ENCODE data around the gene DPM3. TPM values are rescaled to one million over a fixed set of nuclear protein-coding genes. Genes with fewer than 3 reads are reported as not detected.

The DPM3 gene
- total and polyA plus RNA-seq, 2 of the 13 experiments (the other 11 are each of a cell fraction or from before 2014, with no cell fraction given): 23.2 to 53.4 TPM

DNA sequence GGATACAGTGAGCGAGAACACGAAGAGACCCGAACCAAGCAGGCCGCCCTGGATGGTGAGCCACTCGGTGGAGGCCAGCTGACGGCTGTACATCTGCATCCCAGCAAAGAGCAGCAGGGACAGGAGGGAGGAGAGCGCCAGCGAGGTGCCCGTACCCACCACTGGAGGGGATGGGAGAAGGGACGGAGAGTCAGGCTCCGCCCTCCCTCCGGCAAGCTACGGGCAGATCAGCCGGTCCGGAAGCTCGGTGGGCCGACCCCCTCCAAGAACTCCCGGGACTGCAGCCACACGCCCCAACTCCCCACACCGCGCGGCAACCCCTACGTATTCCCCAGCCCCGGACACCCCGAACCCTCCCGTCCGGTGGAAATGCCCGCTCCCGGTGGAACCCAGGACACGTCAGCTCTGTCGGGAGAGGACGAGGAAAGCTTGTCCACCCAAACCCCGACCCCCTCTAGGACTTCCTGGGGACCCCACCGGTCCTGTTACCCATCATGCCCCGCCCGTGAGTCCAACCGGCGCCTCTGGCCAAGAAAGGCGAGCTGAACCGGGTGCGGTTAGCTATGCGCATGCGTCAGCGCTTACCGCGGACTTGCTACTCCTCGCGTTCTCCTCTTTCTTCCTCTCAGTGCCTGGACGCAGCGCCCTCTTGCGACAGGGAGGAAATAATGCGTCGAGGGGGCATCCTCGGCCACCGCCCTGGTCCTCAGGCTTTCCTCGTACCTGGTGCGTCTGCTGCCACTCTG lies 32.6 kb upstream of the DPM3 start, which contains the start of gene KRTCAP2 (continued):
- TF ChIP-seq, protein P1, sequence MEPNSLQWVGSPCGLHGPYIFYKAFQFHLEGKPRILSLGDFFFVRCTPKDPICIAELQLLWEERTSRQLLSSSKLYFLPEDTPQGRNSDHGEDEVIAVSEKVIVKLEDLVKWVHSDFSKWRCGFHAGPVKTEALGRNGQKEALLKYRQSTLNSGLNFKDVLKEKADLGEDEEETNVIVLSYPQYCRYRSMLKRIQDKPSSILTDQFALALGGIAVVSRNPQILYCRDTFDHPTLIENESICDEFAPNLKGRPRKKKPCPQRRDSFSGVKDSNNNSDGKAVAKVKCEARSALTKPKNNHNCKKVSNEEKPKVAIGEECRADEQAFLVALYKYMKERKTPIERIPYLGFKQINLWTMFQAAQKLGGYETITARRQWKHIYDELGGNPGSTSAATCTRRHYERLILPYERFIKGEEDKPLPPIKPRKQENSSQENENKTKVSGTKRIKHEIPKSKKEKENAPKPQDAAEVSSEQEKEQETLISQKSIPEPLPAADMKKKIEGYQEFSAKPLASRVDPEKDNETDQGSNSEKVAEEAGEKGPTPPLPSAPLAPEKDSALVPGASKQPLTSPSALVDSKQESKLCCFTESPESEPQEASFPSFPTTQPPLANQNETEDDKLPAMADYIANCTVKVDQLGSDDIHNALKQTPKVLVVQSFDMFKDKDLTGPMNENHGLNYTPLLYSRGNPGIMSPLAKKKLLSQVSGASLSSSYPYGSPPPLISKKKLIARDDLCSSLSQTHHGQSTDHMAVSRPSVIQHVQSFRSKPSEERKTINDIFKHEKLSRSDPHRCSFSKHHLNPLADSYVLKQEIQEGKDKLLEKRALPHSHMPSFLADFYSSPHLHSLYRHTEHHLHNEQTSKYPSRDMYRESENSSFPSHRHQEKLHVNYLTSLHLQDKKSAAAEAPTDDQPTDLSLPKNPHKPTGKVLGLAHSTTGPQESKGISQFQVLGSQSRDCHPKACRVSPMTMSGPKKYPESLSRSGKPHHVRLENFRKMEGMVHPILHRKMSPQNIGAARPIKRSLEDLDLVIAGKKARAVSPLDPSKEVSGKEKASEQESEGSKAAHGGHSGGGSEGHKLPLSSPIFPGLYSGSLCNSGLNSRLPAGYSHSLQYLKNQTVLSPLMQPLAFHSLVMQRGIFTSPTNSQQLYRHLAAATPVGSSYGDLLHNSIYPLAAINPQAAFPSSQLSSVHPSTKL (CRISPR knock-in tag; IDR thresholded peaks at IDR 0.05): peak; percentile 62
- TF ChIP-seq IRF2 (CRISPR knock-in tag; IDR thresholded peaks at IDR 0.05) (peak; percentile 91), SETDB1 (CRISPR knock-in tag; IDR thresholded peaks at IDR 0.05; ENCODE audit: borderline replicate concordance) (no peak), FIP1L1 (IDR thresholded peaks at IDR 0.05; ENCODE audit: borderline replicate concordance, insufficient read depth, low read depth, low read length) (no peak), GLMP (CRISPR knock-in tag; IDR thresholded peaks at IDR 0.05; ENCODE audit: borderline replicate concordance) (no peak), ZSCAN5A (CRISPR knock-in tag; IDR thresholded peaks at IDR 0.05; ENCODE audit: borderline replicate concordance) (no peak), TARDBP (CRISPR knock-in tag; IDR thresholded peaks at IDR 0.05) (peak; percentile 73; the same call in 1 of the 2 replicates), ZNF138 (CRISPR knock-in tag; IDR thresholded peaks at IDR 0.05; ENCODE audit: low read depth) (peak; percentile 25; the same call in 1 of the 2 replicates), MBNL3 (CRISPR knock-in tag; conservative IDR thresholded peaks at IDR 0.05) (no peak), ZNF572 (CRISPR knock-in tag; IDR thresholded peaks at IDR 0.05) (0 out of 2 replicates have a peak, but pooled peaks have one; percentile 55), ATF3 (CRISPR knock-in tag; IDR thresholded peaks at IDR 0.05) (no peak), RFX1 (IDR thresholded peaks at IDR 0.05) (no peak)
- TF ChIP-seq, protein P2, sequence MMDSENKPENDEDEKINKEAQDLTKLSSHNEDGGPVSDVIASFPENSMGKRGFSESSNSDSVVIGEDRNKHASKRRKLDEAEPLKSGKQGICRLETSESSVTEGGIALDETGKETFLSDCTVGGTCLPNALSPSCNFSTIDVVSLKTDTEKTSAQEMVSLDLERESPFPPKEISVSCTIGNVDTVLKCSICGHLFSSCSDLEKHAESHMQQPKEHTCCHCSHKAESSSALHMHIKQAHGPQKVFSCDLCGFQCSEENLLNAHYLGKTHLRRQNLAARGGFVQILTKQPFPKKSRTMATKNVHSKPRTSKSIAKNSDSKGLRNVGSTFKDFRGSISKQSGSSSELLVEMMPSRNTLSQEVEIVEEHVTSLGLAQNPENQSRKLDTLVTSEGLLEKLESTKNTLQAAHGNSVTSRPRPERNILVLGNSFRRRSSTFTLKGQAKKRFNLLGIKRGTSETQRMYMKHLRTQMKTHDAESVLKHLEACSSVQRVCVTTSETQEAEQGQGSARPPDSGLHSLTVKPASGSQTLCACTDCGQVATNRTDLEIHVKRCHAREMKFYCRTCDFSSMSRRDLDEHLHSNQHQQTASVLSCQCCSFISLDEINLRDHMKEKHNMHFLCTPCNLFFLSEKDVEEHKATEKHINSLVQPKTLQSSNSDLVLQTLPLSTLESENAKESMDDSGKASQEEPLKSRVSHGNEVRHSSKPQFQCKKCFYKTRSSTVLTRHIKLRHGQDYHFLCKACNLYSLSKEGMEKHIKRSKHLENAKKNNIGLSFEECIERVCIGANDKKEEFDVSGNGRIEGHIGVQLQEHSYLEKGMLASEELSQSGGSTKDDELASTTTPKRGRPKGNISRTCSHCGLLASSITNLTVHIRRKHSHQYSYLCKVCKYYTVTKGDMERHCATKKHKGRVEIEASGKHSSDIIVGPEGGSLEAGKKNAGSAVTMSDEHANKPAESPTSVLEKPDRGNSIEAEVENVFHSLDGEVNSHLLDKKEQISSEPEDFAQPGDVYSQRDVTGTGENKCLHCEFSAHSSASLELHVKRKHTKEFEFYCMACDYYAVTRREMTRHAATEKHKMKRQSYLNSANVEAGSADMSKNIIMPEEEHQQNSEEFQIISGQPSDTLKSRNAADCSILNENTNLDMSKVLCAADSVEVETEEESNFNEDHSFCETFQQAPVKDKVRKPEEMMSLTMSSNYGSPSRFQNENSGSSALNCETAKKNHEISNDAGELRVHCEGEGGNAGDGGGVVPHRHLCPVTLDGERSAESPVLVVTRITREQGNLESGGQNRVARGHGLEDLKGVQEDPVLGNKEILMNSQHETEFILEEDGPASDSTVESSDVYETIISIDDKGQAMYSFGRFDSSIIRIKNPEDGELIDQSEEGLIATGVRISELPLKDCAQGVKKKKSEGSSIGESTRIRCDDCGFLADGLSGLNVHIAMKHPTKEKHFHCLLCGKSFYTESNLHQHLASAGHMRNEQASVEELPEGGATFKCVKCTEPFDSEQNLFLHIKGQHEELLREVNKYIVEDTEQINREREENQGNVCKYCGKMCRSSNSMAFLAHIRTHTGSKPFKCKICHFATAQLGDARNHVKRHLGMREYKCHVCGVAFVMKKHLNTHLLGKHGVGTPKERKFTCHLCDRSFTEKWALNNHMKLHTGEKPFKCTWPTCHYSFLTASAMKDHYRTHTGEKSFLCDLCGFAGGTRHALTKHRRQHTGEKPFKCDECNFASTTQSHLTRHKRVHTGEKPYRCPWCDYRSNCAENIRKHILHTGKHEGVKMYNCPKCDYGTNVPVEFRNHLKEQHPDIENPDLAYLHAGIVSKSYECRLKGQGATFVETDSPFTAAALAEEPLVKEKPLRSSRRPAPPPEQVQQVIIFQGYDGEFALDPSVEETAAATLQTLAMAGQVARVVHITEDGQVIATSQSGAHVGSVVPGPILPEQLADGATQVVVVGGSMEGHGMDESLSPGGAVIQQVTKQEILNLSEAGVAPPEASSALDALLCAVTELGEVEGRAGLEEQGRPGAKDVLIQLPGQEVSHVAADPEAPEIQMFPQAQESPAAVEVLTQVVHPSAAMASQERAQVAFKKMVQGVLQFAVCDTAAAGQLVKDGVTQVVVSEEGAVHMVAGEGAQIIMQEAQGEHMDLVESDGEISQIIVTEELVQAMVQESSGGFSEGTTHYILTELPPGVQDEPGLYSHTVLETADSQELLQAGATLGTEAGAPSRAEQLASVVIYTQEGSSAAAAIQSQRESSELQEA (CRISPR knock-in tag; IDR thresholded peaks at IDR 0.05; ENCODE audit: not compliant biosample characterization): peak; percentile 37
